ENCODE data around the gene ZNF446.

ZNF446 gene

GRCh38 chr19:58521651-58522050 is 45.5 kb downstream of the ZNF446 start:
- DNase-seq (ENCODE audit: low read depth in 2 of 2, low spot score in 1 of 2) = no peak

GRCh38 chr19:58522709-58523108 is 46.6 kb downstream of the ZNF446 start:
- no peak for DNase-seq (ENCODE audit: low read depth in 2 of 2, low spot score in 1 of 2)

GRCh38 chr19:58529405-58529804 is 53.3 kb downstream of the ZNF446 start:
- DNase-seq (ENCODE audit: low read depth in 2 of 2, low spot score in 1 of 2) = no peak

All from stimulated activated CD8-positive, alpha-beta memory T cell treated with anti-CD3 and anti-CD28 coated beads, Interleukin-4, amount 100 ng/mL, for 1 hour (primary cell).